NCI-H187 treated with DMSO at 0.1 percent for 48 hours (cell line): ENCODE data around the gene HDHD5.
"Not testable (repeated sequence)": the region's sequence is repeated elsewhere in the genome, so short reads cannot be mapped to it uniquely, and the experiment has no call there.

ENCODE experiments used
- DNase-seq: peaks from one replicate; lab custom pipeline; 2025; lab: John Stamatoyannopoulos, UW

HDHD5 gene

DNA sequence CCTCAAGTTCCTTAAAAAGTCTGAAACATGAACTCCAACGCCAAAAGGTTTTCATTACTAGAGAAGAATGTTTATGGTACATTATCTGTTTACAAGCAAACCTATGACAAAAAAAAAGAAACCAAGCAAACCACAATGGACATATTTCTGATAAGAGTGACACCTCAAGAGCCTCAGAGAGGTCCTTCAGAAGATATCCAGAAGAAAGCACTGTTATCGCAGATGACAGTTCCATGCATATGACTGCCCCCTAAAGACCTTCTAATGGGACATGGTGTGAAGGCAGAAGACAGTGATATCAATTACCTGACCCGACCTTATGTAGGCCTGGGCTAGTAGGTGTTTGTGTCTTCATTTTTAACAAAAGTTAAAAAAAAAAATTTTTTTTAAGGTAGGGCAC is 3.1 kb downstream of the HDHD5 start:
- DNase-seq, result no peak

DNA sequence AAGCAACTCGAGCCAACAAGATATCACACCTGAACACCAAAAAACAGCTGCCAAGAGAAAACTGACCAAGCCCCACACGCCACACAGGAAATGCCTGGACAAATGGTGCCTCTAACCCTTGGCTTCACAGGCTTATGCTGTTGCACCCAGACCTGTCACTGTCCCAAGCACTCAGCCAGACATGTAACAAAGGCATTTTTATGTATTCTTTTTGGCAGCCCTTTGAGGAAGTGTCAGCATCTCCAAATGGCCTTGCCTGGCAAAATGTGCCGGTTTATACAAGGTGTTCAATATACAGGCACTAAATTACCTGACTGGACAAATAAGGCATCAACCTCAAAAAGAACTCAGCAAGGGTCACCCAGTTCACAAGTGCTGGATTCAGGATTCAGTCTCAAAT is 6.1 kb downstream of the HDHD5 start:
- no peak for DNase-seq

DNA sequence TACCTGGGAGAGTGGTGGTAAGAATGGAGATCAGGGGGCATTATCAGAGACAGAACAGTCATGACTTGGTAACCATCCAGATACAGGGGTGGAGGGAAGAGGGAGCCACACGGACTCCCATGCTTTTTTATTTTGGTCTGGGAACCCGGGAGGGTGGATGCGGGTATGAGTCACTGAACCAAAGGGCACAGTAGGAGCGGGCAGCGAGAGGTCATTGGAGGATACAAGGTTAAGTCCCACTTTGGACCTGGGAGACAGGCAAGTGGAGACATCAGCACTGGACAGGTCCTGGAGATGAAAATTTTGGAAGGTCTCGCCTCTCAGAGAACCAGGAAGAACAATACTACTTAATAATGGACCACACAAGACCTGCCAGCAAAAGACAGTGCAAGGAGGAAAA is 6.7 kb downstream of the HDHD5 start:
- no peak for DNase-seq

DNA sequence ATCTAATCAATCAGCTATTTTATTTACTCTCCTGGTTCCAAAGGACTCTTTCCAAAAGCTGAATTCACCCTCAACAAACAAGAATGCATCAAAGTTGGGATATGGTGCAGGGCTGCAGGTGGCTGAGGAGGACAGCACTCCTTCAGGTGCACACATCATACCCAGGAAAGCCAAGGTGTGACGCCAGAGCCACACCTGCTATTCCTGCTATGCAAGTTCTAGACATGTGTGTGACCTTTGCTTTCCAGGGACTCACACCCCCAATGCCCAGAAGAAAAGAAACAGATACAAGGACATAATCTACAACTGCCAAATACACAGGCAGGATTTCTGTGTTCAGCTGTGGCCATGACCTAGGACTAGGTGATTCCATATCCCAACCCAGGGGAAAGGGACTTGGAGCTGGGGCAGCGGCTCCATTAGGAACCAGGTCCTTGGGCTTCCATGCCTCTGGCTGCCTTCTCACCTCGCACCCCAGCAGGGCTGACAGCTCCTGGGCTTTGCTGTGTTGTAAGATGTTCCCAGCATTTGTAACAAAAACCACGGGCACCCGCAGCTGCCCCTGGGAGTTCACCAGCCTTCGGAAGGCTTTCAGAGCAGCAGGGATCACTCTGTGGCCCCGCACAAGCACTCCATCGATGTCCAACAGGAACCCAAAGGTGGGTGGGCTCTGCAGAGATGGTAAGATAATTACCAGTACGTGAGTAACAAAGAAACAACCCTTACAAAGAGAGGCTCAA is 9.8 kb downstream of the HDHD5 start:
- no peak for DNase-seq

DNA sequence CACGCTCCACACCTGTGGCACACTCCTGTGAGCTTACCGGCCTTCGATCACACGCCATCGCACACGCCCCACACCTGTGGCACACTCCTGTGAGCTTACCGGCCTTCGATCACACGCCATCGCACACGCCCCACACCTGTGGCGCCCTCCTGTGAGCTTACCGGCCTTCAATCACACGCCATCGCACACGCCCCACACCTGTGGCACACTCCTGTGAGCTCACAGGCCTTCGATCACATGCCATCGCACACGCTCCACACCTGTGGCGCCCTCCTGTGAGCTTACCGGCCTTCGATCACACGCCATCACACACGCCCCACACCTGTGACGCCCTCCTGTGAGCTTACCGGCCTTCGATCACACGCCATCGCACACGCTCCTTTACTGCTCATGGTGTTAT is 11.6 kb downstream of the HDHD5 start:
- DNase-seq, result not testable (repeated sequence)

DNA sequence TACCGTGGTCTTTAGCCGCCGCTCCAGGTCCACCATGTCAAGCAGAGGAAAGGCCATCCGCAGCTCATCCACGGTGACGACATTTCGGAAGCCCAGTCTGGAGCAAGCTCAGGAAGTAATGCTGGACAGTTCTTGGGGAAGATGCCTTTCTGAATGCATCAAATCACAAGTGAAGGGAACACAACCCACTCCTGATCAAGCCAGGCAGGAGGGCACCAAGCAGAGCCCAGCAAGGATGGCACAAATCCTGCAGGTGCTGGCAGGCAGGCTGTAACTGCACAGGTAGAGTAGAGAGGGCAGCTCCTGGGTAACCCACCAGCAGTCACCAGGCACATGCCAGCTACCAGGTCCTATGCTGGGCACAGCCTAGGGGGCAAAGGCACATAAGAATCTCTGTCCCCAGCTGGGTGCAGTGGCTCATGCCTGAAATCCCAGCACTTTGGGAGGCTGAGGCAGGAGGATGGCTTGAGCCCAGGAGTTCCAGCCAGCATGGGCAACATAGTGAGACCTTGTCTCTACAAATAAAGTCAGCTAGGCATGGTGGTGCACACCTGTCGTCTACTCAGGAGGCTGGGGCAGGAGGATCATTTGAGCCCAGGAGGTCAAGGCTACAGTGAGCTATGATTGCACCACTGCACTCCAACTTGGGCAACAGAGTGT is 13.9 kb downstream of the HDHD5 start:
- no peak for DNase-seq

DNA sequence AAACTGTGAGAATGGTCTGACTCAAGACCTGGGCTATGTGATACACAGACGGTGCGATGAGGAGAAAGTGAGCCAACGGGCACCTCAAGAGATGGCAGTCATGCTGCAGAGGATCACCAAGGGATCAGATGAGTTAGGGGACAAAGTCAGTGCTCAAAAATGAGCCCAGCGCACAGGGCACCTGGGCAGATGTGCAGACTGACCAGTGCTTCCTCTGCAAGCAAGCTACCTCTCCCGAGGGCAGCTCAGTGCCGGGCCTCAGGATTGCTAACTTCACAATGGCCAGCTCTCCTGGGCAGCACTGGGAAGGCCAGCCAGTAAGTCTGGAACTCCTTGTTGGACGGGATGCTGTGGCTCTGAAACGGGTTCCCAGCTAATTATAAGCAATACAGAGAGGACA is 15.3 kb downstream of the HDHD5 start:
- no peak for DNase-seq

DNA sequence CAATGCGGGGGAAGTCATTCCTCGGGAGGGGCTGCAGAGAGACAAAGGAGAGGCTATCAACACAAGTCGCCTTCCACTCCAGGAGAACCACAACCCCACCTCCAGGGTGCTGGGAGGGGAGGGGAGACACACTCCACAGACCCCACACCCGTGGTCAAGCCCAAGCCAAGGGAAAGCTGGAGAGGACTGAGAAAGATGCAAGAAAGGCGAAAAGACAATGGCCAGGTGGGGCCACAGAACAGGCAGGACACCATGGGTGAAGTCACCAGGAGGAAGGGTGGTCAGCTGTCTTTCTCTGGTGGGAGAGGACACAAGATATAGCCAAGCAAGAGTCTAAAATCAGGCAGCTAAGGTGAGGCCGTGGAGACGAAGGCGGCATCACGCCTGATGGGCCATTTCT is 16.0 kb downstream of the HDHD5 start:
- DNase-seq, result no peak

DNA sequence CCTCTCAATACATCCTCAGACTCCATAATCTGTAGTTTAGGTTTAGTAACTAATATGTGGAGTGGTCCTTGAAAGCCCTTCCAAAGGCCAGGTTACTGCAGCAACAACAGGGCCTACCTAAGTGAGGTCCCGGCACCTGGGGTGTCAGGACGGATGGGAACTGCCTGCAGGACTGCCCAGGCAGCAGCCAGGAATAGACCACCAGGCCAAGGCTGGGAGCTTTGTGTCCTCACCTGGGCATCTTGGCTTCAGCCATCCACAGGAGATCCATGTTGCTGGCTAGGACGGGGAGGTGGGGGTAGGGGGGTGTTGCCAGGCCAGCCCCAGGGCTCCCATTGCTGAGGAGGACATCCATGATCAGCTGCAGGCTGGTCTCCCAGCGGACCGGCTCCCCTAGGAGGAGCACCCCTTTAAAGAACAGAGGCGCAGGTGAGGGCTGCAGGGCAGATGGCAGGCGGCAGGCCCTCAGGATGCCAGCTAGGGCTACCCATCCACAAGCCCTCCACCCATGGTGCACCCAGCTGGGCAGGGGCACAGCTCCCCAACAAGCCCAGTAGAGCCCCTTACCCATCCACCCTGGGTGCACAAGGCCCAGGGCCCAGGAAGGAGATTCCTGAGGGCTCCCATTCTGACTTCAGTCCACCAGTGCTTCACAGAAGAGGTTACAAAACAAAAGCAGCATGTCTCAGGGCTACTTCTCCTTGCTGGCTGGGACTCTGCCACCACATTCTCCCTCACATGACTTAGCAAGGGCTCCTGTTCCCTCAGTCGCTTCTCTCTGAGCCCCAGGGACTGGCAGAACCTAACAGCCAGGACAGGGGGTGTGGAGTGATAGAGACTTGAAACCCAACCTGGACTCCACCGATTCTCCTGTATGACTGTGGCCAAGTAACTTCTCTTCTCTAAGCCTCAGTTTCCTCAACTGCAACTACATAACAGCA is 18.0 kb downstream of the HDHD5 start:
- DNase-seq, result no peak

DNA sequence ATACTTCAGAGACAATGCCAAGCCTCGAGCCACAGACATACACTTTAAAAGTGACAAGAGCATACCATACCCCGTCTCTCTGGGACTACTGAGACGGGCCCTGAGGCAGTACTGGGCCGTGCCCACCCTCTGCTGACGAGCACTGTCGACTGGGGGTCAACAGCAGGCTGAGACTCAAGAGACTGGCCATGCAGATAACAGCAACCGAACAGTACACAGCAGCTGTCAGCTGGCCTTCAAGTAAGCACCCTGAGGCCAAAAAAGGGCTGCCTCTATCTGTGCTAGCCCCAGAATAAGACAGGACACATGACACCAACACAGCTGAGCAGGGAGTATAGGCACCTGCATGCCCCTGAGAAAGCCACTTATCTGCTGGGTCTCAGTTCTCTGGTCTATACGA is 19.1 kb downstream of the HDHD5 start:
- no peak for DNase-seq

DNA sequence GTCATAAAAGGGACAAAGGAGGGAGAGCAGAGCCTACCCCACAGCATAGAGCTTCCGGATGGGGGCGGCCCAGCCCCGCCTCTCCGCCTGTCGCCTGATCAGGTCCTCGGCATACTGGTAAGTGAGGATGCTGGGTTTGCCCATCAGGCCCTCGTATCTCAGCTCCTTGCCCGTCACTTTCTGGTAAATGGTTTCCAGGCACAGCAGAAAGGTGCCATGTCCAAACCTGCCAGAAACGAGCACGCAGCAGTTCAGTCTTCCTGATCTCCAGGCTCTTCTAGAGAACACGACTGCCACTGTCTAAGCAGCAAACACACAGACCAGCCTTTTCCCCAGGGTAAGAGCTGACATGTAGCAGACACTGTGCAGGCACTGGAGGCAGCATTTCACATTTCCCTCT is 20.6 kb downstream of the HDHD5 start:
- DNase-seq, result no peak

DNA sequence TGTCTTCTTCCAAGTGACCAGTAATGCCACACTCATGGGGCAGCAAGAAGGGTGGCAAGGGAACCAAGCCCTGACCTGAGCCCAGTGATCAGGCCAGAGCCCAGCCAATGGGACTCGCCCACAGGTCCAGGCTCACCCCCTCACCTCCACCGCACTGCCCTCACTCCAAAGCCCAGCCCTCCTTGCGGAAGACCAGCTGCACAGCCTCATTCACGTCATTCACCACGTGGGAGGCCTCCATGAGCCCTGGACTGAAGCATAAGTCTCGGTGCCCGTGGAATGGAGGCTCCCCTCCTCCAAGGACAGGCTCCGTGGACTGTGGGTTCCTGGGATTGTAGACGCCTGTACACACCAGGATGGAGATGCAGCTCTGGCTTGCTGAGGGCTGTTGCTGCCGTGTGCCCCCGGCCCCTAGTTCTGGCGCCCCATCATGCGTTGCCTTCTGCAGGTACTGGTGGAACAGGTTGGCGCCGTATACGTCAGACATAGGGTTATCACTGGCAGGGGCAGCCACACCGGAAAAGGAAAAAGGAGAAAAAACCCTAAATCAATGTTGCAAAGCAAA is 21.1 kb downstream of the HDHD5 start:
- no peak for DNase-seq

DNA sequence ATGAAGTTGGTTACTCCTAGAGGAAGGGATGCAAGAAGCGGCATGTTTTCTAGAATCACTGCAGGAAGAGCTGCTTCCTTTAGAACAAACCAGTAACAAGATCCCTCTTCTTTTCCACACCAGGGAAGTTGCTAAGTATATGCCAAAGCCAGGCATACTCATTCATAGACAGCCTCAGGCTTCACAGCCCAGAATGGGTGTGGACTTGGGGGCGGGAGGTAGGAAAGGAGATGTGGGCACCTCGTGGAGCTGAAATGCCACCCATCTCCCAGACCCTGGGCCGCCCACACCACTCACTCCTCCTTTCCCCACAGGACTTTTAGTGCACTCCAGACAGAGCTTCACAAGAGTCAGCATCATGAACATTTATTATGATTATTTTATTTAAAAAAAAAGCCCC is 21.9 kb downstream of the HDHD5 start:
- DNase-seq, result no peak

DNA sequence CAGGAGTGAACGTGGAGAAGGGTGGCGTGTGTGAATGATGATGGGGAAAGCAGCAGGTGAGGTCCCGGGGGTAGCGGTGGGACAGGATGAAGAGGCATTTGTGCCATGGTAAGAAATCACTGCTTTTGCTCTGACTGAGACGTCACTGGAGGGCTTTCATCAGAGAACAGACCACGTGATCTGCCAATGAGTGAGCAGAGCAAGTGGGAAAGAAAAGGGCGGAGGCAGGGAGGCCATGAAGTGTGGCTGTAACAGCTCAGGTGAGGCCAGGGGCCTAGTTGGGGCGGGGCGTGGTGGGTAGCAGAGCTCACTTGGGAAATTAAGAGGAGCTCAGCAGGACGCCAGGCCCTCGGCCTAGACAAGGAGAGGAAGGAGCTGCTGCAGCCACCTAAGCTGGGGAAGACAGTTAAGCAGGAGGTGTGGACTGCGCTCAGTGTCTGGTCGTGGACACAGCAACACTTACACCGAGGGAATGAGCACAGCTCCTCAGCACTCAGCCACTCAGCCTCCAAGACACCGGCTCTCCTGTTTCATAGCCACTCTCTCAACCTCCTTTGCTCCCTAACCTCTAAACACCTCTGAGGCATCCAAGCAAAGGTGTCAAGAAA is 23.8 kb downstream of the HDHD5 start:
- DNase-seq, result no peak

DNA sequence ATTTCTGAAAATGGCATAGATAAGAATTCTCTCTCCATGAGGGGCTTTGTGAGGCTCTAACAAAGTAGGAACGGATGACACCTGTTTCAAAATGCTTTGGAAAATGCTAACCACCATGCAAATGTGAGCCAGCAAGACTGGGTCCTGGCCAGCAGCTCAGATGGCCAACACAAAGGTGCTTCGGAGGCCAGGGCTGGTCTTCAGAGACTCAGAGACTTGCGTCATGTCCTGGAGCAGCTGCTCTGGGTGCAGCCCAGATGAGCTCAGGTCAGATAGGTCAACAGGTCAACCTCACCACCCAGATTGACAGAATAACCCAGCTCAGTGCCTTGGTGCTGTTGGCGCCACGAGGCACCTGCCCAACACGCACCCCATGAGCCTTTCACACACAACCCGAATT is 25.9 kb downstream of the HDHD5 start:
- DNase-seq, result no peak

DNA sequence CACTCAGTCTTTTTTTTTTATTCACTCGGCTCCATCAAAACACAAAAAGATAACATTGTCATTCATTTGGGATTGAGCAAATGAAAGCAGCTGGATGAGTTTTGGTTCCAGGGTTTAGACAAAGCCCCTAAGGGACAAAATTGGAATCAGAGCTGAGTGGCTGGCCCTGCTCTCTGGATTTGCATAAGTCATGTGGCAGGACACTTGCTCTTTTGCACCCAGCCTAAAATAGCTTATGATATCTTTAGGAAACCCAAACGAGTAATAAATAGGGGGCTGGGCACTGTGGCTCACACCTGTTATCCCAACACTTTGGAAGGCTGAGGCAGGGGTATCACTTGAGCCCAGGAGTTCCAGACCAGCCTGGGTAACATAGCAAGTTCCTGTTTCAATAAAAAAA is 27.0 kb downstream of the HDHD5 start:
- DNase-seq, result no peak

DNA sequence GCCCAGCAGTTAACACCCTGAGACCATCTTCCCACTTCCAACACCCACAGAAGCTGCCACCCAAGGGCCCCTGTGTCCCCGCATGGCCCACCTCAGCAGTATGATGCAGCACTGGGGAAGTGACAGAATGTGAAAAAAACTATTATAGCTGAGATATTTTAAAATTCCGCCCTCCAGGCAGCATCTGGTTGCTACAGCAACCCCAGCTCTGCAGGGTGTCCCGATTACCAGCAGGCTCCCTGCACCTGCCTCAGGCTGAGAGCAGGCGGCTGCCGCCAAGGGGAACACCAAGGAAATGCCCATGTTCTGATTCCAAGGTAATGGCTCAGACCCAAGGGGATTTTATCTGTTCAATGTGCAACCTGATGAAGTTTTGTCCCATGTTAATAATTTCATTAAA is 27.4 kb downstream of the HDHD5 start:
- no peak for DNase-seq

DNA sequence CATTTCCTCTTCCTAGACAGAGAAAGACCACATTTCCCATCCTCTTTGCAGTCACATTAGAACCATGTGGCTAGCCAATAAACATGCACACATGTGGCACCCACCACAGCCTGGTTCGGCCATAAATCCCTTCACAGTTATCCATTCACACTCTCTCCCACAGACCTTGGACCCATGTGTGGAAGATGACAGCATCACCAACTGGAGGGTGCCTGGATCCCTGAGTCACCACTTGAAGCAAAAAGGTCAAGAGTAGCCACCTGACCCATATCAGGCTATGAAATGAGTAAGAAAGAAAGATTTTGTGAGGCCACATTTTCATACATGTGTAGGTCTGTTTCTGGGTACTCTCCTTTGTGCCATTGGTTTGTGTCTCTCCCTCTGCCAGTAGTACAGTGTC is 28.9 kb downstream of the HDHD5 start:
- no peak for DNase-seq

DNA sequence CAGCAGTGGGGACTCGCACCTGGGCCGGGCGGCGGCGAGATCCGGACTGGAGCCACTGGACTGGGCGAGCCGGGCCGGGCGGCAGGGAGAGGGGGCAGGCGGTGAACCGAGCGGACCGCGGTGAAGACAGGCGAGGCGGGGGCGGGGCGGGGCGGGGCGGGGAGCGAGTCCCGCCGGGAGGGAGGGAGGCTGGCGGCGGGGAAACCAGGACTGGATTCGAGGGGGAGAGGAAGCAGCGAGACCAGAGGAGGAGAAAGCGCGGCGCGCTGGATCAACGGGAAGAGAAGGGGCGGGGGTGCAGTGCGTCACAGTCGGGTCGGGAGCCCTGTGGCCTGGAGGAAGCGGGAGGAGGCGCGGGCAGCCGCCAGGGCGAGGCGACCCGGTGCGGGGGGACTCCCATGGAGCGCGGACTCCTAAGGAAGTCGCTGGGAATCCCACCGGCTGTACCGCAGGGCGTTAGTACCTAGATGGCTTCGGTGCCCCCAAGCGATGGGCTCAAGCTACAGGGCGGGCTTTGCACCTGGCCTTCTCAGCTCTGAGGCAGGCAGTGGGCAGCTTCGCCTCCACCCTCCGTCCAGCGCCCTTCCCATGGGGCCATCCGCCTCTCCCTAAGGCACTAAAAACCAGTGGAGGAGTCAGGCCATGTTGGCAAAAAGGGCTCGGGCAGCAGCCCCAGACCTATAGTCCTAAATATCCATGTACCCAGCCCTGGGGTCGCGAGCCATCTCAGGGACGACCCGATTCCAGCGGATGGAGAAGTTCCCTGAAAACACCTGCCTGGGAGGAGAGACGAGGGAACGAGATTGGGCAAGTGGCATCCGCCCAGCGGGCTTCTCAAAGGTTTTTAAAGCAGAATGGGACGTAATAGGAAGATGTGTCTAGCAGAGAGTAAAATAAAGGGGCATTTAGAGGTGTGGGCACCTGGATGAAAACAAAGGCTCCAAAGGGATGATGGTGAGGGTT is 37.6 kb downstream of the HDHD5 start, which contains the start of gene TMEM121B:
TMEM121B (minus strand) TSS at position 128 of the 963 bp plus-strand sequence. CDS start 233 bp downstream, outside the sequence.
- DNase-seq, result no peak

DNA sequence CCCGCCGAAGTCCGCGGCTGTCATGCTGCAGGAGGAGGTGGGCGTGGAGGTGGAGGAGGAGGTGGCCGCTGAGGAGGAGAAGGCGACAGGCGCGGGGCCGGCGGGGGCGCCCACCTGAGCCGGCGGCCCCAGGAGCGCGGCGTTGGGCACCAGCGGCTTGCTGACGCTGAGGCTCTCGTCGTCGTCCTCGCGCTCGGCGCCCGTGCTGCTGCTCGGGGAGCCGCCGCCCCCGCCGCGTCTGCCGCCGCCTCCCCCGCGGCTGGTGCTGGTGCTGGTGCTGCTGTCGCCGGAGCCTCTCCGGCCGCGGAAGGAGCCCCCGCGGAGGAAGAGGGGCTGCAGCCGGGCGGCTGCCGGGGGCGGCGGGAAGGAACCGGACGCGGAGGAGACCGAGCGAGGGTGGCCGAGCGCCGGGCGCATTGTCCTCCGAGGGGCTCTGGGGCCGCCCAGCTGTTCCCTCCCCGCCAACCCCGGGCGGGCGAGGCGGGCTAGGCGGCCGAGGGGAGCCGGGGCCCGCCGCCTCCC is 38.3 kb downstream of the HDHD5 start:
- no peak for DNase-seq

DNA sequence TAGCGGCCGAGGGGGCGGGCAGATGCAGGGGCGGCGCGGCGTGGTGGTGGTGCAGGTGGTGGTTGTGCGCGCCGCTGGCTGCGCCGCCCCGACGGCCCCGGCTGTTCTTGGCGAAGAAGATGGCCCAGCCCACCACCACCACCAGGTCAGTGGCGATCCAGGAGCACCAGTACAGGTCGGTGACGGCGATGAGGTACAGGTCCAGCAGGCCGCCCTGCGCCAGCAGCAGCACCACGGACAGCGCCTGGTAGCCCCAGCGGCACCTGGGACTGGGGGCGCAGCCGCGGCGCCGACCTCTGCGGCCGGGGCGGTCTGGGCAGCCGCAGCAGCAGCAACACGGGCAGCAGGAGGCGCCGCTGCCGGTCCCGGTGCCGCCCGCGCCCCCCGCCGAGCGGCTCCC is 38.8 kb downstream of the HDHD5 start:
- no peak for DNase-seq
